Sciatic nerve (tissue), 2 donors: Measurements from ENCODE around the gene HIC2. TPM values are rescaled to one million over a fixed set of nuclear protein-coding genes. Genes with fewer than 3 reads are reported as not detected.
A peak's percentile ranks its signal among the peaks of the same experiment; 100 is the strongest.
"Not testable (repeated sequence)": the region's sequence is repeated elsewhere in the genome, so short reads cannot be mapped to it uniquely, and the experiment has no call there.

Experiments
- ATAC-seq: fragments of 200-7000 bp; cut with Tn5 transposase; one replicate; pipeline ENCODE4 v1.9.1; 2020; ENCODE audit warnings: mild to moderate bottlenecking, moderate library complexity
- DNase-seq: peaks from one replicate; pipeline ENCODE4 v3.0.0-alpha.2; 2020; ENCODE audit warnings: low spot score
- intact Hi-C: fragments of 100-400 bp; cut with DNase I; formaldehyde crosslinking; loops from one replicate; pipeline ENCODE4 v1.14.2; 2022
- total RNA-seq: library from RNA; stranded (reverse); fragmentation: NEBNext Ultra II Directional; extraction: Animal tissue kit (Norgen Biotek cat#: 25700); gene quantifications from one replicate; pipeline ENCODE4 v1.2.1, GENCODE V29; 2021
- donor health status: DM: no; HTN: no; CAD: no.
- donor health status: DM: no; HTN: no; CAD: no.

Gene HIC2
- total RNA-seq, 1 donor from 2014 or later: 4.8 TPM

DNA sequence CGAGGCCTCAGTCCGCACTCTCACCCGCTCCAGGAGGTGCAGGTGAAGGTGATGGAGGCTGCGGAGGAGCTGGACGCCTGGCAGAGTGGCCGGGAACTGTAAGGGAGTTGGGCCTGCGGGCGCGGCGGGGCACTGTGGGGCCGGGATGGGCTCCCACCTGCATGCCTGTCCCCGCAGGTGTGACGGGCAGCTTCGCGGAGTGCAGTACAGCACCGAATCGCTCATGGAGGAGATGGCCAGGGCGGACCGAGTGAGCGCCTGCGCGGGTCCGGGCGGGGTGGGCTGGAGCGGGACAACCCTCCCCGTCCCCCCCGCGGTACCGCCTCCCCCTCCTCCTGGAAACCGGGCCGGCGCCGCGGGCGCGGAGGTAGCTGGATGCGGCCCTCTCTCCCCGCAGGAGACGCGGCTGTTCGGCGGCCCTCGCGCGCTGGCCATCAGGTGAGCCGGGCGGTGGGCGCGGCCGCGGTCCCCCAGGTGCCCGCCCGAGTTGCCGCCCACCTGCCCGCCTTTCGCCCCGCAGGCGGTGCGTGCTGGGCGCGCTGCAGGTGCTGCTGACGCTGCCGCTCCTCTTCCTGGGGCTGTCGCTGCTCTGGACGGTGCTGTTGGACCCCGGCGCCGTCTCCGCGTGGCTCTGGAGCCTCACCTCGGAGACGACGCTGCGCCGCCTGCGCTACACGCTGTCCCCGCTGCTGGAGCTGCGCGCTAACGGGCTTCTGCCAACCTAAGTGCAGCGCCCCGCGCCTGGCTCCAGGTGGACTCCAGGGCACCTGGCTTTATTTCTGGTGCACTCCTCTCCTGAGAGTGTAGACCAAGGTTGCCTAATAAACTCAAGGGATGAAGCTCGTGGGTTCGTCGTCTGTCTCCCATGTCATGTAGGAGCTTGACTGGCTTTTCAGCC, 52.2 kb downstream of the HIC2 start:
- intact Hi-C loops, ATAC-seq, DNase-seq: not testable (repeated sequence)

DNA sequence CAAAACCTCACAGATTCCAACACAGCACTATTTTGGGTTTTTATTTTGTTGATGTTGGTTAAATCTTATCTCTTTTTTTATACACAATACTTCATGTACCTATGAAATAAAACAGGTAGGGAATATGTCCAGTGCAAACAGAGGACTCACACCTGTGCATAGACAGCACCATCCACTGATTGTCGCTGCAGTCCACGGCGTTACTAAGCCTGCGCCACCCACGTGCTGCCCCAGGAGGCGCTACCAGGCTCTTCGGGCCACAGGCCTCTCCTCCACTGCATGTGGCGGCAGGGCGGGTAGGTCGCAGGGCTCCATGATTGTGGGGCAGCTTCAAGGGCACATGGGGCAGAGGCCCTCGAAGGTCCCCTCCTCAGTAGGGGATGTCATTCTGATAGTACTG, 55.8 kb downstream of the HIC2 start:
- ATAC-seq, DNase-seq, intact Hi-C loops: not testable (repeated sequence)

DNA sequence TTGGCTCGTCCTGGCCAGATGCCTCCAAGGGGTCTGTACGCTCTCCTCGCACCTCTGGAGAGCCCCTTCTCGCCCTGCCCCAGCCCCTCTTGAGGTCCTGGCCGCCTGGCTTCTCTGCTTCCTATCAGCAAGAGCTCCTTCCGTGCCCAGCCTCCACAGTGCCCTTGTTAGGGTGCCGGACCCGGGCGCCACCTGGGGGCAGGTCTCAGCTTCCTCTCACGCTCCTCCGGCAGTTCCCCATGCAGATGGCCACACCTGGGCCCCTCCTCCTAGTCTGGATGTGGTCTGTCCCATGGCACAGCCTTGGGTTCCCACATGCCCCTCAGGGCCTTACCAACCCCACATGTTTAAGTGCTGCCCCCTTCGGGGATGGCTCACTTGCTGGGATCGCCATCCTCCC, 56.5 kb downstream of the HIC2 start:
- DNase-seq, ATAC-seq, intact Hi-C loops: not testable (repeated sequence)

DNA sequence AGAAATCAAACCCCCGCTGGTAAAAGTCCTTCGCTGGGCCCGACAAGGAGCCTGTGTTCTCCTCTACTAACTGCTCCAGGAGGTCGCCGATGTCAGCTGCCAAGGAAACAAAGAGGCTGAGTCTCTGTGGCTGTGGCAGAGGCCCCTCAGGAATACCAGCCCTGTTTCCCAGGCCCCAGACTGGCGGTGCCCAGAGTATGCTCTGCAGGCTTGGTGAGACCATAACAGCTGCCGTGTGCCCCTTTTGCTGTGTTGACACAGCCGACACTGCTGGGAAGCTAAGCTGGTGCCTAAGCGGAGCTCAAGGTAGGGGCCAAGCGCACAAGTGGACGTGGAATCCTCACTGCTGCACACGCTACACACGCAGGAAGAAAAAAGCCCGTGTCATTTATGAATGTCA, 66.9 kb downstream of the HIC2 start:
- intact Hi-C loops, ATAC-seq, DNase-seq: not testable (repeated sequence)

DNA sequence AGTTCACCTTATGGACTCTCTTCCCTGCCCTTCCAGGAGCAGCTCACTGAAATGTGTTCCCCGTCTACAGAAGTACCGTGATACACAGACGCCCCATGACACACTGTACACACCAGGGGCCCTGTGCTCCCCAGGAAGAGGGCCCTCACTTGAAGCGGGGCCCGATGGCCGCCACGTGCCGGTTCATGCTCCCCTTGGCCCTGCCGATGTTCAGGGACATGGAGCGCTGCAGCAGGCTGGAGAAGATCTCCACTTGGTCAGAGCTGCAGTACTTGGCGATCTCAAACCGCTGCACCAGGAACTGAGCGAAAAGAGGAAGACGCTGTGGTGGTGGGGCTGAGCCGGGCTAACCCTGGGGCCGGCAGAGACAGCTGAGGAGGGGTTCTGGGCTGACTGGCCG, 70.6 kb downstream of the HIC2 start:
- ATAC-seq, DNase-seq, intact Hi-C loops: not testable (repeated sequence)

DNA sequence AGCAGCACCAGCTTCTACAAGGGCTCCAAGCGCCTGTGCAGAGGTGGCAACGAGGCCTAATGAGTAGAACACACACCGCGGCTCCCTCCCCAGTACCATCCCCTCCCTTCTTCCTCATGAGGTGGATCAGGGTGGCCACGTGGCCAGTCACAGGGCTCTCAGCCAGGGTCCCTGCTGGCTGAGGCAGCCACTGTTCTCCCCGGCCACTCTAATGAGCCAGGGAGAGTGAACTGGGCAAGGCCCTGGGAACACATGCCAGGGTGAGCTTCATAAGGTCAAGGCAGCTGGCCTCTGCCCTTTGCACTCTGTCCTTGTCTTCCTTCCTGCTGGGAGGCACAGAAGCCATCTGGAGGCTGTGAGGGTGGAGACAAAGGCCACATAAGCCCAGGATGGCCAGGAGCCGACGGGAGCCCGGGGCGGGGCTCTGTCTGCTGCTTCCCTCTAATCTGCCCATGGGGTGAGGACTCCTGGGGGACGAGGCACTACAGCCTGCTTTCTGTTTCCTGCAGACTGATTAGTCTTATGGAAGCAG, 72.0 kb downstream of the HIC2 start:
- ATAC-seq: peak; percentile 33
- intact Hi-C loops, DNase-seq: not testable (repeated sequence)

DNA sequence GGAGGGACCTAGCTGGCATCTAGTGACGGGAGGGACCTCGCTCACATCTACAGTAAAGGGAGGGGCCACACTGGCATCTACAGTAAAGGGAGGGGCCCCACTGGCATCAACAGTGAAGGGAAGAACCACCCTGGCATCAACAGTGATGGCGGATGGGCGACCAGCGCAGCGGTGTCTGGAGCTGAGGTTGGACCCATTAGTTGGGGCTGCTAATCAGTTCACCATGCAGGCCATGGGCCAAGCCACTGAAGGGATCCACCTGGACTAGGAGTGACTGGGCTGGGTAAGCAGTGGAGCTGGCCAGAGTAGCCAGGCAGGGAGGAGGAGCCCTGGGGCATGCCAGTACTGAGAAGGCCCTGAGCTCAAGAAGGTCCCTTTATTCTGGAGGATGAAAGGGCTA, 73.4 kb downstream of the HIC2 start:
- ATAC-seq, DNase-seq, intact Hi-C loops: not testable (repeated sequence)

DNA sequence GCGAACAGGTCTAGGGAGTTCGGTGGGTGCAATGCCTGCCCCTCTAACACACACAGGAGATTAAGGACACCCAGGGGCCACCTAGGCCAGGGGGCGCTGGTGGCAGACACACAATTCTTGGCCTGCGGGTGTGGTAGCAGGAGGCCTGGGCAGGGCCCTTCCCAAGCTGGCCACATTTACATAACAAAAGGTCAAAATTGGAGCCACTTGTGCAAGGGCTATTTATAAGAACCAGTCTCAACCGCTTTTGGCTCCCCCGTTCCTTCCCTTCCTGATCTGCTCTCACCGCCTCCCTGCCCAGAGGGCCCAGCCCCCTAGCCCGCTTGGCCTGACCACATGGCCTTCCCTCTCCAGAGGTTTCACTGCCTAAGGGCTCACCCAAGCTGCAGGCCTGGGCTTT, 75.1 kb downstream of the HIC2 start:
- DNase-seq, intact Hi-C loops: not testable (repeated sequence)
- ATAC-seq: peak; percentile 47

DNA sequence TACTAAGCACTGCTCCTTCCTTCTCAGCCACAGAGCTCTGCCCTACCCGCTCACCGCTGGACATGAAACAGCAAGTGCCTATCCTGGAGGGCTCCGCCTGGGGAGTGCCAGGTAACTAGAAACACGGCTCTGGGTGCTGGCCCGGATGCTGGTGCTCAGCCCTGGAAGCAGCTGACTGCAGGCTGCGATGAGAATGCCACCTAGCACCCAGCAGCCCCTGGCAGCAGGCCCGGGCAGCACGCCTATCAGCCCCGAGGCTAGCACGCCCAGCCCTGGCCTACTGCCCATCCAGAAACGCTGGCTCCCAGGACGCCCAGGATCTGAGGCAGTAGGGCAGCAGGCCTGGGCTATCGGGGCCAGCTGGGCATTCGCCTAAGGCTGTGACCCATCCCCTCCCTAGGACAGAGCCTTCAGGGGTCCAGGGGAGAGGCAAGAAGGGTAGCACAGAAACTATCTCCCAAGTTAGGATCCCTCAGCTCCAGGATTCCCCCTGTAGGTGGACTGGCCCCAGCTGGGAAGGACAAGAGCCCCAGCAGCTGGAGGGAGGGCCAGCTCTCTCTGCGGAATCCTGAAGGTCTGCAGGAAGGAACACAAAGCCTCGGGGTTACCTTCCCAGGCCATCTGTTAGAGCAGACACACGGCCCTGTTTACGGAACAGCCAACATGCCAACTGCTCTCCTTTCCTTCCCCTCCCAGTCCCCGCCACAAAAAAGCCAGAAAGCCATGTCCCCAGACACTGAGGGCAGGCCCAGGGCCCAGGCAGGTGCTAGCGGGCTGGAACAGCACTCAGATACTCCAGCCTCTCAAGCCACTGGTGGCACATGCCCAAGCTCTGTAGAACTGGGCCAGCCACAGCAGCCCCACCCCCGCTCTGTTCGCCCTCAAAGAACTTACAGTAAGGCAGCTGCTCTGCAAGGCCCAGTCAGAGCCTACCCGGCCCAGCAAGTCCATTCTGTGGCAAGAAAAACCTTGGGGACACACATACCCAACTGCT, 76.9 kb downstream of the HIC2 start:
- intact Hi-C loops, DNase-seq: not testable (repeated sequence)
- ATAC-seq: peak; percentile 70

DNA sequence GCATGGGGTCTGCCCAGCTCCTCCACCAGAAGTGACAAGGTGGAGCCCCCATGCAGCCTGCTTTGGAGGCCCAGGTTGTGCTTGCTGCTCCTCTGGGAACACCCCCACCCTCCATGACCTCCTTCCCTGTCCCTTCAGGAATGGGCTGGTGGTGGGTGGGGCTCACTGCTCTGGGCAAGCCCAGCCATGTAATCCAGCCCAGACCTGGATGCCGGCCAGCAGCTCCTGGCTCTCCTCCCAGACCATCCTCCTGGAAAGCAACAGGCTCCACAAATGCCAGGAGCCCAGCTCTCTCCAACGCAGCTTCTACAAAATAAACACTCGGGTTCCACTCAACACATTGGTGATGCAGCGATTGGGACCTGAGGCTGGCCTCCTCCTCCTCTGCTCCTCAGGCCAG, 80.8 kb downstream of the HIC2 start:
- ATAC-seq: peak; percentile 87
- intact Hi-C loops, DNase-seq: not testable (repeated sequence)

DNA sequence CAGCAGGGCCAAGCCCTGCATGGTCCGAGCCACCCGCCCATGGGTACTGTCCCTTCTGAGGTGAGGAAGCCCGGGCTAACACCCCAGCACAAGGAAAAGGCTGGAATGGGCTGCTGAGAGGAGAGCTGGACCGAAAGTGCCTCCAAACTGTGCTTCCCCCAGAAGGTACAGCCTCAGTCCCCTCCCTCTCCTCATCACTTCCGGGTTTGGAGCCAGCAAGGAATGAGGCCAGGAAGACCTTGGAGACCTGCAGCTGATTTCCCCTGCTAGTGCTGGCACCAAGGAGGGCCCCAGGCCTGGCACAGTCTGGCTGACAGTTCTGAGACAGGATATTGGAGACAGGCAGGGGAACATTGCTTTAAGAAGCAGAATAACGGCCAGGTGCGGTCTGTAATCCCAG, 81.3 kb downstream of the HIC2 start:
- ATAC-seq: peak; percentile 20
- intact Hi-C loops, DNase-seq: not testable (repeated sequence)

DNA sequence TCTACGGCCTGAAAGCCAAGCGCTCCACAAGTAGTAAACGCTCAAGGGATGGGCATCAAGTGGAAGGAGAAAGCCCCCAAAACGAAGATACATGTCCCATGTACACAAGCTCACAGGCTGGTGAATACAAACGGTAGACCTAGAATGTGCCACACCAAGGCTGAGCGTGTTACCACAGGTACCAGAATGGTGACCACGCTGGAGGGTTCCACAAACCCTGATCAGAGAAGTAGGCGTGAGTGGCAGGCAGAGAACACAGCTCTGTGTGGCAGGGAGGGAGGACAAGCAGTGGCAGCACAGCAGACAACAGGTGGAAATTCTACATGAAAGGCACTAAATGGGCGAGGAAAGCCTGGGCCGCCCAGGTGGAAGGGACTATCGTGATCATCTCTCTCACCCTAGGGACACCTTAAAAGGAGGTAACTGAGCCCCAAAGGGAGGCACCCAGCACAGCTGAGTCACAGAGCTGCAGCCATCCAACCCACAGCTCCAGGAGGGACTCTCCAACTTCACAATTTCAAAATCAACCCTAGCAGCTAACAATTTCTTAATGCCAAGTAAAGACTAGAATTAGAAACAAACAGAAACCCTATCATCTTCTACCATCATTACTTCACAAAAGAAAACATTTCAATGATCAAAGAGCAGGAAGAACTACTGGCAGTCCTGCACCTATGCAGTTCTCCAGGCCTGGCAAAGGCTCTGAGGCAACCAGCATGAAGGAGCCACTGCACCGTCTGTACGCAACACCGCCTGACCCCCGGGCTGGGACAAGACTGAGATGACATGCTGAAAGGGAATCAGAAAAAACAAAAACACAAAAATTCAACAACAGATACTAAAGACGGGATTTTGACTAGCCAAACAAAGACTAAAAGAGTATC, 82.7 kb downstream of the HIC2 start:
- DNase-seq, ATAC-seq, intact Hi-C loops: not testable (repeated sequence)

Other genes starting within 250 kb of the HIC2 start
- gene RIMBP3B, start 33.6 kb upstream of the HIC2 start, total RNA-seq: not detected
- gene TMEM191C, start 50.0 kb downstream of the HIC2 start, total RNA-seq: 1.4 TPM
- 0.36 TPM for gene RIMBP3C, start 134.1 kb downstream of the HIC2 start, total RNA-seq
- gene UBE2L3, start 150.3 kb downstream of the HIC2 start, total RNA-seq: 40.8 TPM
- gene YDJC, start 212.7 kb downstream of the HIC2 start, total RNA-seq: 7.0 TPM
- gene CCDC116, start 215.4 kb downstream of the HIC2 start, total RNA-seq: 0.89 TPM
- 21.8 TPM for gene SDF2L1, start 224.9 kb downstream of the HIC2 start, total RNA-seq
- gene PPIL2, start 248.6 kb downstream of the HIC2 start, total RNA-seq: 31.9 TPM